SK-N-SH (cell line): ENCODE measurements around the gene GRXCR2. TPM values are rescaled to one million over a fixed set of nuclear protein-coding genes. Genes with fewer than 3 reads are reported as not detected.

Source experiments
- CTCF ChIA-PET: fragments of 300-600, 350-600 bp; formaldehyde crosslinking; extraction: SDS; loops from one replicate; lab custom pipeline; 2021; lab: Yijun Ruan, JAX
- POLR2A ChIA-PET: fragments of 350-600 bp; sonication (Branson Sonifier 250); formaldehyde crosslinking; extraction: SDS; loops from one replicate; lab custom pipeline; 2020; ENCODE audit warnings: antibody characterized with exemption, inconsistent platforms; lab: Yijun Ruan, JAX
- DNase-seq: peaks from one replicate; pipeline ENCODE4 v3.0.0; 2012
- H2AFZ ChIP-seq: fragments of 200-600 bp; sonication (generic); 2 replicates; pipeline ENCODE4 v1.8.1; 2016; ENCODE audit warnings: antibody characterized with exemption, mild to moderate bottlenecking, low read depth
- H3F3A ChIP-seq: fragments of 200-600 bp; sonication (generic); replicated peaks from 2 replicates; pipeline ENCODE3; 2016; ENCODE audit warnings: antibody characterized with exemption, mild to moderate bottlenecking; ENCODE audit not compliant: insufficient read depth
- H3K27ac ChIP-seq, 2 experiments: fragments of 200-500 bp in 1 of 2; fragments of 200-600 bp in 1 of 2; sonication (Bioruptor generic) in 1 of 2; sonication (generic), shearing (Covaris generic) in 1 of 2; 2 replicates each; pipeline versions ENCODE4 v1.5.1 to v1.6.1; 2014 to 2016; ENCODE audit warnings: low read depth in 2 of 2, inconsistent platforms in 1 of 2, low read length in 1 of 2, mild to moderate bottlenecking in 1 of 2, mixed read lengths in 1 of 2
- H3K27me3 ChIP-seq: fragments of 200-600 bp; sonication (generic), shearing (Covaris generic); 2 replicates; pipeline ENCODE4 v1.6.1; 2016; ENCODE audit warnings: mixed run types; ENCODE audit not compliant: insufficient read depth
- H3K36me3 ChIP-seq, 2 experiments: fragments of 200-500 bp in 1 of 2; fragments of 200-600 bp in 1 of 2; sonication (Bioruptor generic) in 1 of 2; sonication (generic) in 1 of 2; replicated peaks in 1 of 2; 2 replicates each; pipeline versions ENCODE3 to v1.5.1; 2014 to 2016; ENCODE audit warnings: low read length in 1 of 2, mild to moderate bottlenecking in 1 of 2; ENCODE audit not compliant: insufficient read depth in 2 of 2, control insufficient read depth in 1 of 2
- H3K4me1 ChIP-seq, 2 experiments: fragments of 200-500 bp in 1 of 2; fragments of 200-600 bp in 1 of 2; sonication (Bioruptor generic) in 1 of 2; sonication (generic), shearing (Covaris generic) in 1 of 2; 2 replicates each; pipeline versions ENCODE4 v1.5.1 to v1.6.1; 2014 to 2016; ENCODE audit warnings: low read depth in 1 of 2, low read length in 1 of 2, mixed run types in 1 of 2; ENCODE audit not compliant: insufficient read depth in 2 of 2, control insufficient read depth in 1 of 2
- H3K4me2 ChIP-seq: fragments of 200-600 bp; sonication (generic), shearing (Covaris generic); 2 replicates; pipeline ENCODE4 v1.6.1; 2017; ENCODE audit warnings: mixed run types
- H3K4me3 ChIP-seq, 2 experiments: fragments of 200-500 bp in 1 of 2; fragments of 200-600 bp in 1 of 2; sonication (Bioruptor generic) in 1 of 2; sonication (generic), shearing (Covaris generic) in 1 of 2; 2 replicates each; pipeline versions ENCODE4 v1.5.1 to v1.8.1; 2014 to 2016; ENCODE audit warnings: low read depth in 2 of 2, inconsistent platforms in 1 of 2, low read length in 1 of 2, mild to moderate bottlenecking in 1 of 2, mixed read lengths in 1 of 2, moderate library complexity in 1 of 2
- H3K79me2 ChIP-seq: fragments of 200-600 bp; sonication (generic); 2 replicates; pipeline ENCODE4 v1.8.1; 2017; ENCODE audit warnings: mild to moderate bottlenecking; ENCODE audit not compliant: insufficient read depth
- H3K9ac ChIP-seq: fragments of 200-600 bp; sonication (generic); 2 replicates; pipeline ENCODE4 v1.6.1; 2017; ENCODE audit warnings: mixed run types
- H3K9me2 ChIP-seq: fragments of 200-600 bp; sonication (generic); 2 replicates; pipeline ENCODE4 v1.6.1; 2017; ENCODE audit warnings: mixed run types
- H3K9me3 ChIP-seq: fragments of 200-600 bp; sonication (generic); 2 replicates; pipeline ENCODE4 v1.6.1; 2017; ENCODE audit warnings: mixed run types, mild to moderate bottlenecking, moderate library complexity
- H4K20me1 ChIP-seq: fragments of 200-600 bp; sonication (generic); 2 replicates; pipeline ENCODE4 v1.6.1; 2017; ENCODE audit warnings: mild to moderate bottlenecking, mixed run types; ENCODE audit not compliant: insufficient read depth
- CHD2 ChIP-seq: fragments of 150-350 bp; IDR thresholded peaks from 2 replicates; pipeline ENCODE4 v1.6.1; 2018; ENCODE audit warnings: low read length; ENCODE audit not compliant: partially characterized antibody
- FOXJ3 ChIP-seq: sonication (generic); formaldehyde crosslinking; IDR thresholded peaks from 2 replicates; pipeline ENCODE4 v1.5.1; 2020; ENCODE audit warnings: mild to moderate bottlenecking, missing genetic modification reagents
- GATA2 ChIP-seq: sonication (generic); formaldehyde crosslinking; IDR thresholded peaks from 2 replicates; pipeline ENCODE4 v1.5.0; 2020; ENCODE audit warnings: mild to moderate bottlenecking, missing genetic modification reagents
- MXI1 ChIP-seq: IDR thresholded peaks from 2 replicates; pipeline ENCODE4 v1.6.1; 2012; ENCODE audit warnings: mild to moderate bottlenecking, low read depth, low read length, improper control_type of control experiment
- NFIC ChIP-seq: IDR thresholded peaks from 2 replicates; pipeline ENCODE4 v1.4.0; 2012; ENCODE audit warnings: borderline replicate concordance
- NRF1 ChIP-seq: IDR thresholded peaks from 2 replicates; pipeline ENCODE4 v1.6.1; 2012; ENCODE audit warnings: low read depth, mild to moderate bottlenecking, low read length
- POLR2AphosphoS5 ChIP-seq: IDR thresholded peaks from 2 replicates; pipeline ENCODE4 v1.6.1; 2012; ENCODE audit warnings: low read depth, low read length
- SIN3A ChIP-seq: IDR thresholded peaks from 2 replicates; pipeline ENCODE4 v1.6.1; 2012; ENCODE audit warnings: low read depth, mild to moderate bottlenecking, low read length, moderate library complexity, borderline replicate concordance
- TAF1 ChIP-seq: IDR thresholded peaks from 2 replicates; pipeline ENCODE4 v1.6.1; 2012; ENCODE audit warnings: low read depth, mild to moderate bottlenecking, low read length, moderate library complexity, borderline replicate concordance
- YY1 ChIP-seq: IDR thresholded peaks from 2 replicates; pipeline ENCODE4 v1.4.0; 2012; ENCODE audit warnings: low read depth, mild to moderate bottlenecking
- WGBS: methylation state at CpG from one replicate; pipeline ENCODE4 v1.1.6; 2017; ENCODE audit warnings: low lambda C conversion rate; 5-methylcytosine and 5-hydroxymethylcytosine counted together
- polyA plus RNA-seq, 3 experiments: library from polyadenylated mRNA; depleted of rRNA; stranded (reverse); fragments of >200 nt; gene quantifications; 2 replicates each; pipeline ENCODE4 v1.2.3, GENCODE V29; 2012
- TF ChIP-seq, protein P1 (sequence below): IDR thresholded peaks from 2 replicates; pipeline ENCODE4 v1.4.0; 2012; ENCODE audit warnings: low read depth, borderline replicate concordance
- TF ChIP-seq, protein P2 (sequence below): IDR thresholded peaks from 2 replicates; pipeline ENCODE4 v1.6.1; 2012; ENCODE audit warnings: mild to moderate bottlenecking, low read depth, low read length, moderate library complexity
- TF ChIP-seq, protein P3 (sequence below): fragments of 150-350 bp; IDR thresholded peaks from 2 replicates; pipeline ENCODE4 v1.6.1; 2017; ENCODE audit warnings: antibody characterized with exemption, low read length, low read depth, borderline replicate concordance
- TF ChIP-seq, protein P4 (sequence below): fragments of 150-350 bp; IDR thresholded peaks from 2 replicates; pipeline ENCODE4 v1.6.1; 2016; ENCODE audit warnings: mild to moderate bottlenecking, low read depth, low read length

The GRXCR2 gene
- polyA plus RNA-seq, 1 of the 3 experiments (the other 2 are of a cell fraction) = not detected

DNA sequence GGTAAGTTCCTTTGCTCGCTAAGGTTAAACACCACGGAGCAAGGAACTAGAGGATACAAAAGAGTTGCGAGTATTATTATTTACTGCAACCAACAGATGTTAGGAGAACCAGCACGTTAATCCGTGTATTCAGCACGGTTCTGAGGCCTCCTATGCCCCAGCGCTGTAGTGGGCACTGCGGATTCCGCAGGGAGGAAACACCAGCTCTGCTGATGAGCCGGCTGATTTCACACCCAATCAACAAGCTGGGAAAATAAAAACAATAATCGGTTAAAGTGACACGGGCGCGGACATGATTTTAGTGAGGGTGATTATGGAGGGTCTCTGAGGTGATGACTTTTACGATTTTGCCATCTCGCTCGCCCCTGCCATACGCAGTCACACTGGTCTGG, 37.0 kb downstream of the GRXCR2 start:
- DNase-seq = peak; percentile 13
- H3K9me2 ChIP-seq = no peaks in the 10 kb centered on the region
- H2AFZ ChIP-seq = peak overlapping the region; percentile 92
- H3K27ac ChIP-seq = peak overlapping the region in 1 of 2 experiments; percentile 56; a peak in 2 of 4 replicates
- peaks cover 6% of the 10 kb centered on the region; the same call in 1 of the 2 replicates for H3K79me2 ChIP-seq
- H3K4me3 ChIP-seq = peak overlapping the region; percentile 70 to 71
- H3F3A ChIP-seq = peaks cover 9% of the 10 kb centered on the region
- TF ChIP-seq SIN3A (no peak), FOXJ3 (CRISPR knock-in tag) (no peak)
- H3K9ac ChIP-seq = peak overlapping the region; percentile 76
- H3K27me3 ChIP-seq = no peaks in the 10 kb centered on the region
- H4K20me1 ChIP-seq = no peaks in the 10 kb centered on the region
- H3K4me2 ChIP-seq = peak overlapping the region; percentile 89
- ChIA-PET POLR2A (interaction anchor here (0.6 to 2.1 kb wide), 2 partner anchors 10 to 12 kb away, joined by 3 to 4 read pairs; no protein-coding TSS in a partner anchor), CTCF (interaction anchor here (0.6 to 1.1 kb wide), 4 partner anchors 10 to 1183 kb away, joined by 3 to 5 read pairs (median 3); no protein-coding TSS in a partner anchor)
- 83% methylated on average over 18 of the region's 18 CpGs for WGBS
- H3K9me3 ChIP-seq = no peaks in the 10 kb centered on the region
- no peaks in the 10 kb centered on the region for H3K36me3 ChIP-seq
- H3K4me1 ChIP-seq = peaks cover 12 to 13% of the 10 kb centered on the region in 2 experiments; a peak in 3 of 4 replicates

DNA sequence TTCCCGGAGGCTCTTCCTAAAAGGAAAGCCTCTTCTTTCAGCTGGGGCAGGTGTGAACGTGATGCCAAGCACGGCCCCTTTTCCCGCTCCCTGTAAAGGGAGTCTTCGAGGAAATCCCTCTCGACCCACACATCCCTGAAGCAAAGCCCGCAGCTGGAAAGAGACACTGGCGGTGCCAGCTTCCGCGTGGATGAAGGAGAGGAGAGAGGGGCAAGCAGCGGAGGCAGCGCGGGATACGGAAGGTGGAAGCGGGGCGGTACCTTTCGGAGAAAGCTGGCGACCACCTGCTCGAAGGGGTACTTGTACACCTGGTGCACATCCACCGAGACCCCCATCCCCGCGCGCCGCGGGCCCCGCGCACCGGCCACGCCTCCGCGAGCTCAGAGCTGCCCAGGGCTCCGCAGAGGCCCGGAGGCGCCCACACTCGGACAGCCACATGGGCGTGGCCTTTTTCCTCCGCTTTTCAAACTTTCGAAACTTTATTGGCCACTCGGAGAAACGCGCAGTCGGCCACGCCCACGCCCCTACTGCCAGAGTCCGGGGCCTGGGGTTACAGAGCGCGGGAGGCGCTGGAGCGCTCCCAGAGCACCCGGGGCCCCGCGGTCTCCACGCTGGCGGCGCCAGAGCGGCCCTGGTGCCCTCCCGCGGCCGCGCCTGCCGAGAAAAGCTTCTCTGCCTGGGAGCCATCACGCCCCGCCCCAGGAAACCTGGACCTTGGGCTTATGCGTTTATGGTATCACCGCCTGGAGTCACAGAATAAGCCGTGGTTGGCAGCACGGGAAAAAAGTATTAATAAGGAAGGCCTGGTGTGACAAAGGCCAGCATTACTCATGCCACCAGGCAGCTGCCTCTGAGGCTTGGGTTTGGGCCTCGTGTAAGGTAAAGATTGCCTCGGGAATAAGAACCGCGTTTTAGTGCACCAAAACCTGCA, 37.6 kb downstream of the GRXCR2 start, which contains the start of gene PRELID2:
TSS of gene PRELID2 (minus strand) at position 426 of the 931 bp plus-strand sequence. CDS start at position 335, 91 bp downstream.
- no peaks in the 10 kb centered on the region for H3K9me3 ChIP-seq
- no peaks in the 10 kb centered on the region for H4K20me1 ChIP-seq
- ChIA-PET CTCF (interaction anchor here (0.8 to 1.8 kb wide), 4 partner anchors 9 to 295 kb away, joined by 3 to 10 read pairs (median 4); no protein-coding TSS in a partner anchor), POLR2A (interaction anchor here (0.6 to 2.1 kb wide), 2 partner anchors 11 to 114 kb away, joined by 3 to 4 read pairs; no protein-coding TSS in a partner anchor)
- peak within 1 kb of the TSS; percentile 56 to 58 for H3K27ac ChIP-seq
- peak within 1 kb of the TSS; percentile 76 for H3K9ac ChIP-seq
- H3K4me1 ChIP-seq = peaks cover 12 to 18% of the 10 kb centered on the region in 2 experiments
- WGBS = 15% methylated on average over 27 of the region's 71 CpGs
- peak; percentile 89 for DNase-seq
- H2AFZ ChIP-seq = peak within 1 kb of the TSS; percentile 92
- H3K27me3 ChIP-seq = no peaks in the 10 kb centered on the region
- H3K9me2 ChIP-seq = no peaks in the 10 kb centered on the region
- H3K4me3 ChIP-seq = peak within 1 kb of the TSS; percentile 70 to 71
- H3F3A ChIP-seq = peaks cover 14% of the 10 kb centered on the region
- H3K4me2 ChIP-seq = peak within 1 kb of the TSS; percentile 89
- H3K79me2 ChIP-seq = peaks cover 6% of the 10 kb centered on the region; the same call in 1 of the 2 replicates
- H3K36me3 ChIP-seq = no peaks in the 10 kb centered on the region
- TF ChIP-seq YY1 = 0 out of 2 replicates have a peak, but pooled peaks have one; percentile 55
- peak; percentile 3; the same call in 1 of the 2 replicates for TF ChIP-seq NFIC
- no peak for TF ChIP-seq SIN3A
- TF ChIP-seq, protein P1, sequence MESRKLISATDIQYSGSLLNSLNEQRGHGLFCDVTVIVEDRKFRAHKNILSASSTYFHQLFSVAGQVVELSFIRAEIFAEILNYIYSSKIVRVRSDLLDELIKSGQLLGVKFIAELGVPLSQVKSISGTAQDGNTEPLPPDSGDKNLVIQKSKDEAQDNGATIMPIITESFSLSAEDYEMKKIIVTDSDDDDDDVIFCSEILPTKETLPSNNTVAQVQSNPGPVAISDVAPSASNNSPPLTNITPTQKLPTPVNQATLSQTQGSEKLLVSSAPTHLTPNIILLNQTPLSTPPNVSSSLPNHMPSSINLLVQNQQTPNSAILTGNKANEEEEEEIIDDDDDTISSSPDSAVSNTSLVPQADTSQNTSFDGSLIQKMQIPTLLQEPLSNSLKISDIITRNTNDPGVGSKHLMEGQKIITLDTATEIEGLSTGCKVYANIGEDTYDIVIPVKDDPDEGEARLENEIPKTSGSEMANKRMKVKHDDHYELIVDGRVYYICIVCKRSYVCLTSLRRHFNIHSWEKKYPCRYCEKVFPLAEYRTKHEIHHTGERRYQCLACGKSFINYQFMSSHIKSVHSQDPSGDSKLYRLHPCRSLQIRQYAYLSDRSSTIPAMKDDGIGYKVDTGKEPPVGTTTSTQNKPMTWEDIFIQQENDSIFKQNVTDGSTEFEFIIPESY = no peak
- 0 out of 2 replicates have a peak, but pooled peaks have one; percentile 25 for TF ChIP-seq NRF1
- TF ChIP-seq TAF1 = peak; percentile 57; the same call in 1 of the 2 replicates
- TF ChIP-seq MXI1 = peak; percentile 38; the same call in 1 of the 2 replicates
- TF ChIP-seq, protein P2, sequence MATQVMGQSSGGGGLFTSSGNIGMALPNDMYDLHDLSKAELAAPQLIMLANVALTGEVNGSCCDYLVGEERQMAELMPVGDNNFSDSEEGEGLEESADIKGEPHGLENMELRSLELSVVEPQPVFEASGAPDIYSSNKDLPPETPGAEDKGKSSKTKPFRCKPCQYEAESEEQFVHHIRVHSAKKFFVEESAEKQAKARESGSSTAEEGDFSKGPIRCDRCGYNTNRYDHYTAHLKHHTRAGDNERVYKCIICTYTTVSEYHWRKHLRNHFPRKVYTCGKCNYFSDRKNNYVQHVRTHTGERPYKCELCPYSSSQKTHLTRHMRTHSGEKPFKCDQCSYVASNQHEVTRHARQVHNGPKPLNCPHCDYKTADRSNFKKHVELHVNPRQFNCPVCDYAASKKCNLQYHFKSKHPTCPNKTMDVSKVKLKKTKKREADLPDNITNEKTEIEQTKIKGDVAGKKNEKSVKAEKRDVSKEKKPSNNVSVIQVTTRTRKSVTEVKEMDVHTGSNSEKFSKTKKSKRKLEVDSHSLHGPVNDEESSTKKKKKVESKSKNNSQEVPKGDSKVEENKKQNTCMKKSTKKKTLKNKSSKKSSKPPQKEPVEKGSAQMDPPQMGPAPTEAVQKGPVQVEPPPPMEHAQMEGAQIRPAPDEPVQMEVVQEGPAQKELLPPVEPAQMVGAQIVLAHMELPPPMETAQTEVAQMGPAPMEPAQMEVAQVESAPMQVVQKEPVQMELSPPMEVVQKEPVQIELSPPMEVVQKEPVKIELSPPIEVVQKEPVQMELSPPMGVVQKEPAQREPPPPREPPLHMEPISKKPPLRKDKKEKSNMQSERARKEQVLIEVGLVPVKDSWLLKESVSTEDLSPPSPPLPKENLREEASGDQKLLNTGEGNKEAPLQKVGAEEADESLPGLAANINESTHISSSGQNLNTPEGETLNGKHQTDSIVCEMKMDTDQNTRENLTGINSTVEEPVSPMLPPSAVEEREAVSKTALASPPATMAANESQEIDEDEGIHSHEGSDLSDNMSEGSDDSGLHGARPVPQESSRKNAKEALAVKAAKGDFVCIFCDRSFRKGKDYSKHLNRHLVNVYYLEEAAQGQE = no peak
- no peak for TF ChIP-seq CHD2
- TF ChIP-seq GATA2 (CRISPR knock-in tag) = no peak
- TF ChIP-seq, protein P3, sequence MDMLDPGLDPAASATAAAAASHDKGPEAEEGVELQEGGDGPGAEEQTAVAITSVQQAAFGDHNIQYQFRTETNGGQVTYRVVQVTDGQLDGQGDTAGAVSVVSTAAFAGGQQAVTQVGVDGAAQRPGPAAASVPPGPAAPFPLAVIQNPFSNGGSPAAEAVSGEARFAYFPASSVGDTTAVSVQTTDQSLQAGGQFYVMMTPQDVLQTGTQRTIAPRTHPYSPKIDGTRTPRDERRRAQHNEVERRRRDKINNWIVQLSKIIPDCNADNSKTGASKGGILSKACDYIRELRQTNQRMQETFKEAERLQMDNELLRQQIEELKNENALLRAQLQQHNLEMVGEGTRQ = no peak
- peak; percentile 39; the same call in 1 of the 2 replicates for TF ChIP-seq POLR2AphosphoS5
- TF ChIP-seq, protein P4, sequence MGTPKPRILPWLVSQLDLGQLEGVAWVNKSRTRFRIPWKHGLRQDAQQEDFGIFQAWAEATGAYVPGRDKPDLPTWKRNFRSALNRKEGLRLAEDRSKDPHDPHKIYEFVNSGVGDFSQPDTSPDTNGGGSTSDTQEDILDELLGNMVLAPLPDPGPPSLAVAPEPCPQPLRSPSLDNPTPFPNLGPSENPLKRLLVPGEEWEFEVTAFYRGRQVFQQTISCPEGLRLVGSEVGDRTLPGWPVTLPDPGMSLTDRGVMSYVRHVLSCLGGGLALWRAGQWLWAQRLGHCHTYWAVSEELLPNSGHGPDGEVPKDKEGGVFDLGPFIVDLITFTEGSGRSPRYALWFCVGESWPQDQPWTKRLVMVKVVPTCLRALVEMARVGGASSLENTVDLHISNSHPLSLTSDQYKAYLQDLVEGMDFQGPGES = no peak
